Measurements from ENCODE around the gene TGFBI.

DNA sequence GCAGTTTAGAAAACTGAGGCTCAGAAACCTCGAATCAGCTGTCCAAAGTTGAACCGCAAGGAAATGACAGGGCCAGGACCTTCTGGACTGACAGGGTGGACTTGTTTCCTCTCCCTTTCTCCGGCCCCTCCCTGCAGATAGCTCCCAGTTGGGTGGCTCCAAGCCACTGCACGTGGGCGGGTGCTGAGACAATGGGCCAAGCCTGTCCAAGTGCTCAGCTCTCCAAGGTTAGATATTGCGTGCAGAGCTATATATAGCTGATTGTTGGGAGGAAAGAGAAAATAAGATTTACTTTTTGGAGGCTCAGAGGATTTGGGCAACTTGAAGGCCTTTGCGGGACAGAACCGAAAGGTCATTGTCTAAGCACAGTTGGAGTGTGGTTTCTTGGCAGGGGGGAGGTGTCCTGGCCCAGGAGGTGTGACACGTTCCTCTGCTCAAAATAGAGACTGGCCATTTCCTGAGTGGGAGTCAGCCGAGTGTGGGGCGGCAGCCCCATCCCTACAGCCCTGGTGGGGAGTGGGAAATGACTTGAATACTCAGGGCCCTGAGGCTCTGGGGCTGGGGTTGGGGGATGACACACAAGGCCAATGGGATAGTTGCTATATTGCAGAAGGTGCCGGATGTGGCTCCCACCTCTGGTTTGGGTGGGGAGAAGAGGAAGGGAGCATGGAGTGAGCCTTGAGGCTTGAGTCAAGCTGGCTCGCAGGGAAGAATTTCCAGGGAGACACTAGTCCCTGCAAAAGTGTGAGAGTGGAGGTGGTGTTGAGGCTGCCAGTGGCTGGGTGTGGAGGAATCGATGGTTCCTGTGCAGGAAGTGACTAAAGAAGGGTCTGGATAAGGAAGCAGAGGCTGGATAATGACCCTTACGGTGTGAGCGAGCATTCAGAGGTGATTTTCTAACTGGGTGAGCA lies 59.4 kb downstream of the TGFBI start:
- TF ChIP-seq SIN3A (IDR thresholded peaks at IDR 0.05; ENCODE audit: borderline replicate concordance, insufficient read depth, low read length) (no peak), TAF1 (IDR thresholded peaks at IDR 0.05; ENCODE audit: borderline replicate concordance, insufficient read depth, low read length) (no peak), POLR2AphosphoS5 (IDR thresholded peaks at IDR 0.05; ENCODE audit: low read depth, low read length) (no peak), FOXP2 (optimal IDR thresholded peaks at IDR 0.05; ENCODE audit: borderline replicate concordance, extremely low read depth, extremely low read length, insufficient read depth) (no peak)
- TF ChIP-seq, protein P1, sequence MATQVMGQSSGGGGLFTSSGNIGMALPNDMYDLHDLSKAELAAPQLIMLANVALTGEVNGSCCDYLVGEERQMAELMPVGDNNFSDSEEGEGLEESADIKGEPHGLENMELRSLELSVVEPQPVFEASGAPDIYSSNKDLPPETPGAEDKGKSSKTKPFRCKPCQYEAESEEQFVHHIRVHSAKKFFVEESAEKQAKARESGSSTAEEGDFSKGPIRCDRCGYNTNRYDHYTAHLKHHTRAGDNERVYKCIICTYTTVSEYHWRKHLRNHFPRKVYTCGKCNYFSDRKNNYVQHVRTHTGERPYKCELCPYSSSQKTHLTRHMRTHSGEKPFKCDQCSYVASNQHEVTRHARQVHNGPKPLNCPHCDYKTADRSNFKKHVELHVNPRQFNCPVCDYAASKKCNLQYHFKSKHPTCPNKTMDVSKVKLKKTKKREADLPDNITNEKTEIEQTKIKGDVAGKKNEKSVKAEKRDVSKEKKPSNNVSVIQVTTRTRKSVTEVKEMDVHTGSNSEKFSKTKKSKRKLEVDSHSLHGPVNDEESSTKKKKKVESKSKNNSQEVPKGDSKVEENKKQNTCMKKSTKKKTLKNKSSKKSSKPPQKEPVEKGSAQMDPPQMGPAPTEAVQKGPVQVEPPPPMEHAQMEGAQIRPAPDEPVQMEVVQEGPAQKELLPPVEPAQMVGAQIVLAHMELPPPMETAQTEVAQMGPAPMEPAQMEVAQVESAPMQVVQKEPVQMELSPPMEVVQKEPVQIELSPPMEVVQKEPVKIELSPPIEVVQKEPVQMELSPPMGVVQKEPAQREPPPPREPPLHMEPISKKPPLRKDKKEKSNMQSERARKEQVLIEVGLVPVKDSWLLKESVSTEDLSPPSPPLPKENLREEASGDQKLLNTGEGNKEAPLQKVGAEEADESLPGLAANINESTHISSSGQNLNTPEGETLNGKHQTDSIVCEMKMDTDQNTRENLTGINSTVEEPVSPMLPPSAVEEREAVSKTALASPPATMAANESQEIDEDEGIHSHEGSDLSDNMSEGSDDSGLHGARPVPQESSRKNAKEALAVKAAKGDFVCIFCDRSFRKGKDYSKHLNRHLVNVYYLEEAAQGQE (IDR thresholded peaks at IDR 0.05; ENCODE audit: insufficient read depth in 1 of 2, low read depth in 2 of 2, low read length in 2 of 2): no peak
